ENCODE data around the gene SDHAF3.

DNA sequence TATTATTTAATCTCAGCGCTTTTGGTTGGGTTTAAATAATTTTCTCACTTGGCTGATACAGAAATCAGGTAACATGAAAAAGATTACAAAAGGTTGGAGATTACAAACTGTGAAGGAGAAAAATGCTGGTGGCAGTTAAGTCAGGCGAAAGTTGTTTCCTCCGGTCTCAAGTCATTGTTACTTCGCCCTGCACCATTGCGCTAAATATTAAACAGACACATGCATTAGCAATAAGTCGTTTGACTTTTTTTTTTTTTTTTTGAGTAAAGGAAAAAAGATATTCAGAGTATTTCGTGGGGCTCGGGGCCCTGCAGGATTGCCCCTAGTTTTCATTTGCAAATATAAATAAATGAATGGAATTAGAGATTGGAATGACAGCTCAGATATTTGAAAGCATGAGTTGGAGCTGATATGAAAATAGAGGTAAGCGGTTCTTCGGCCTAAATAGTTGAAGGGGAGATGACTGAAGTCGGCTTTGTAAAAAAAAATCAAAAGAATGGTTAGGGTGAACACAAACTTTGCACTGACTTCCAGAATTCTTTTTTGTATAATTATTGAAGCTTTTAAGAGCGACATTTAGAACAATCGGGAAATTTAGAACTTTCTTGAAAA, 914 bp downstream of the SDHAF3 start:
- TF ChIP-seq, protein P1, sequence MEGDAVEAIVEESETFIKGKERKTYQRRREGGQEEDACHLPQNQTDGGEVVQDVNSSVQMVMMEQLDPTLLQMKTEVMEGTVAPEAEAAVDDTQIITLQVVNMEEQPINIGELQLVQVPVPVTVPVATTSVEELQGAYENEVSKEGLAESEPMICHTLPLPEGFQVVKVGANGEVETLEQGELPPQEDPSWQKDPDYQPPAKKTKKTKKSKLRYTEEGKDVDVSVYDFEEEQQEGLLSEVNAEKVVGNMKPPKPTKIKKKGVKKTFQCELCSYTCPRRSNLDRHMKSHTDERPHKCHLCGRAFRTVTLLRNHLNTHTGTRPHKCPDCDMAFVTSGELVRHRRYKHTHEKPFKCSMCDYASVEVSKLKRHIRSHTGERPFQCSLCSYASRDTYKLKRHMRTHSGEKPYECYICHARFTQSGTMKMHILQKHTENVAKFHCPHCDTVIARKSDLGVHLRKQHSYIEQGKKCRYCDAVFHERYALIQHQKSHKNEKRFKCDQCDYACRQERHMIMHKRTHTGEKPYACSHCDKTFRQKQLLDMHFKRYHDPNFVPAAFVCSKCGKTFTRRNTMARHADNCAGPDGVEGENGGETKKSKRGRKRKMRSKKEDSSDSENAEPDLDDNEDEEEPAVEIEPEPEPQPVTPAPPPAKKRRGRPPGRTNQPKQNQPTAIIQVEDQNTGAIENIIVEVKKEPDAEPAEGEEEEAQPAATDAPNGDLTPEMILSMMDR (IDR thresholded peaks at IDR 0.05), result no peak
- TF ChIP-seq POLR2A (IDR thresholded peaks at IDR 0.05; ENCODE audit: low read length) (no peak), MAZ (IDR thresholded peaks at IDR 0.05; ENCODE audit: borderline replicate concordance, low read depth, low read length) (no peak), TP53 (CRISPR knock-in tag; IDR thresholded peaks at IDR 0.05) (no peak), SMC3 (IDR thresholded peaks at IDR 0.05) (no peak), CBX8 (IDR thresholded peaks at IDR 0.05) (no peak), E2F6 (IDR thresholded peaks at IDR 0.05; ENCODE audit: borderline replicate concordance, low read depth) (no peak), CHD4 (IDR thresholded peaks at IDR 0.05; ENCODE audit: borderline replicate concordance) (no peak), SREBF2 (IDR thresholded peaks at IDR 0.05) (no peak), EHF (CRISPR knock-in tag; IDR thresholded peaks at IDR 0.05) (no peak), EP300 (IDR thresholded peaks at IDR 0.05) (no peak)
- TF ChIP-seq, protein P2, sequence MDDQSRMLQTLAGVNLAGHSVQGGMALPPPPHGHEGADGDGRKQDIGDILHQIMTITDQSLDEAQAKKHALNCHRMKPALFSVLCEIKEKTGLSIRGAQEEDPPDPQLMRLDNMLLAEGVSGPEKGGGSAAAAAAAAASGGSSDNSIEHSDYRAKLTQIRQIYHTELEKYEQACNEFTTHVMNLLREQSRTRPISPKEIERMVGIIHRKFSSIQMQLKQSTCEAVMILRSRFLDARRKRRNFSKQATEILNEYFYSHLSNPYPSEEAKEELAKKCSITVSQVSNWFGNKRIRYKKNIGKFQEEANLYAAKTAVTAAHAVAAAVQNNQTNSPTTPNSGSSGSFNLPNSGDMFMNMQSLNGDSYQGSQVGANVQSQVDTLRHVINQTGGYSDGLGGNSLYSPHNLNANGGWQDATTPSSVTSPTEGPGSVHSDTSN (IDR thresholded peaks at IDR 0.05), result no peak

Data from A549 (cell line).